NCI-H2227 (cell line): ENCODE results near the gene SCAMP3.
A peak's percentile ranks its signal among the peaks of the same experiment; 100 is the strongest.
"Not testable (repeated sequence)": the region's sequence is repeated elsewhere in the genome, so short reads cannot be mapped to it uniquely, and the experiment has no call there.

ENCODE experiments used
- DNase-seq: peaks from one replicate; lab custom pipeline; 2025; ENCODE audit not compliant: unreplicated experiment; lab: John Stamatoyannopoulos, UW

Gene SCAMP3

DNA sequence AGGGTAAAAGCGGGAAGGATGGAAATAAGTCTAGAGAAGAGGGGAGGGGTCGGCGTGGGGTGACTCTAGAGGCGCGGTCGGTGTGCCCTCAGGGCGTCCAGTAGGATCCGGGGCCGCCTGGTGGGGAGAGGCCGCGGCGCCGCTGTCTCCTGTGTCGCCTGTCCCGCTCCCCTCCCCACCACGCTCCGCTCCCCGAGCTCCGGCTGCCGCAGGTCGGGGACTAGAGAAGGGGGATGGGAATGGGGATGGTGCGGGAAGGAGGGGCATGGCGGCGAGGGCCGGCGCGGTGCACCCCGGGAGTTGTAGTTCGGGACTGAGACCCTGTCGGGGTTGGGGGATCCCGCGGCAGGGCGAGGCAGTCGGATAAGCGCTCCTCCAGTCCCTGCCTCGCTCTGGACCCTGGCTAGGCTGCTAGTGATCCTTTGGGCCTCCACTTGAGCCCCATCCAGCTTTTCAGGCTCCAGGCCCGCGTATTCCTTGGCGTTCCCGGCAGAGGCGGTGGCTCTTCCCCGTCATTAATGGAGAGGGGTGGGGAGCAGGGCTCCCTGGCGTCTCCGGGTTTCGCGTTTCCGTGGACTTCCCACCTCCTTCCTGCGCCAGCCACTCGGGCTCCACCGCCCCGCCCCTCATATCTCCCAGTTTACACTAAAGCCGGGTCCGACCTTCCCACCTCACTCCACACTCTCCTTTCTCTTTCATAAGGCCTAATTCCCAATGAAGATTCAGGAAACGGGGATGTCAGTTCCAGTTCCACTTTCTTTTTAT, 6.7 kb downstream of the SCAMP3 start, which contains the start of gene ENTREP3:
Gene ENTREP3, minus strand, starts transcription at position 241 of the 765 bp plus-strand sequence. CDS start 606 bp downstream, outside the sequence.
- peak; percentile 91 for DNase-seq

GRCh38 chr1:155254714-155255242, 7.4 kb downstream of the SCAMP3 start:
- peak; percentile 55 for DNase-seq

- DNase-seq: no peak
Measured at GRCh38 chr1:155254228-155254713, 7.9 kb downstream of the SCAMP3 start.

- no peak for DNase-seq
Measured at GRCh38 chr1:155253797-155254196, 8.4 kb downstream of the SCAMP3 start.

DNA sequence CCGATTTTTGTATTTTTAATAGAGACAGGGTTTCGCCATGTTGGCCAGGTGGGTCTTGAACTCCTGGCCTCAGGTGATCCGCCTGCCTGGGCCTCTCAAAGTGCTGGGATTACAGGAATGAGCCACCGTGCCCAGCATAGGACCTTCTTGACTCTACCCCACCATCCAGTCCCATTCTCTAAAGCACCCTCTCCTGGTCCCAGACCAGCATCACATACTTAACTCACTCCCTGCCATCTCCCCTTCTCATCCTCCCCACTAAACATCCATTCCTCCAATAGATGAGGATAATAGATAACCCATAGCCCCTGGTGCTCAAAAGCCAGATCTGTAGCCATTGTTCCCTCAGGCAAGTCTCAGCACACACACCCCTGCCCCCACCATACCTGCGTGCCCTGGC, 9.0 kb downstream of the SCAMP3 start:
- DNase-seq: no peak

DNA sequence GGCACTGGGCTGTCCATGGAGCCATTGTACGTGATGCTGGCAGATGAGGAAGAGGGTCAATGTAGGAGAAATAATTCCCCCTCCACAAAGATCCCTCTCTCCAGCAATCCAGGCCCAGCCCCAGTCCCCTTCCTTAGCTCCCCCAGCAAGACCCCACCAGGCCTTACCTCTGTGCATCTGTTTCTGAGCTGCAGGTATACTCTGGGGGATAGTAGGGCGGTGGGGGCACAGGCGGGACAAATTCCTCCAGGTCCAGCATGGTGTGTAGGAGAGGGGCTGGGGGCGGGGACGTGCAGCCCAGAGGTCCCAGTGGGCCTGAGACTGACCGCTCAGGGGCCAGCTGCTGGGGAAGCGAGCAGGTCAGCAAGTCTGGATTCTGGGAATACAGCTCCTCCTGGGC, 10.6 kb downstream of the SCAMP3 start:
- DNase-seq: no peak

GRCh38 chr1:155250633-155251449, 11.3 kb downstream of the SCAMP3 start:
- DNase-seq: peak; percentile 95

GRCh38 chr1:155250246-155250632, 11.9 kb downstream of the SCAMP3 start:
- DNase-seq: no peak

- DNase-seq: no peak
Measured at GRCh38 chr1:155247667-155248553, 14.2 kb downstream of the SCAMP3 start.

- DNase-seq: not testable (repeated sequence)
Measured at GRCh38 chr1:155246796-155247195, 15.4 kb downstream of the SCAMP3 start.

DNA sequence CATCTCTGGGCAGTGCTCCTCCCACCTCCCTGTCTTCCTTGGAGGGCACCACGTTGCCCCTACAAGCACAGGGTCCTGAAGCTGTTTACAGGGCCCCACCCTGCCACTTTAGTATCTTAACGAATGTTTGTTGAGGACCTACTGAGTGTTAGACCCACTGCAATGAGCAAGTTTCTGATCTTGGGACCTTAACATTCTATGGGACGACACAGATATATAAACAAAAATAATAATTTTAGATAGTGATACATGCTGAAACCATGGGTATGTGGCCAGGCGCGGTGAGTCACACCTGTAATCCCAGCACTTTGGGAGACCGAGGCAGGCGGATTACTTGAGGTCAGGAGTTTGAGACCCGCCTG, 17.0 kb downstream of the SCAMP3 start:
- no peak for DNase-seq

GRCh38 chr1:155244368-155245162, 17.6 kb downstream of the SCAMP3 start:
- DNase-seq: peak; percentile 99

DNA sequence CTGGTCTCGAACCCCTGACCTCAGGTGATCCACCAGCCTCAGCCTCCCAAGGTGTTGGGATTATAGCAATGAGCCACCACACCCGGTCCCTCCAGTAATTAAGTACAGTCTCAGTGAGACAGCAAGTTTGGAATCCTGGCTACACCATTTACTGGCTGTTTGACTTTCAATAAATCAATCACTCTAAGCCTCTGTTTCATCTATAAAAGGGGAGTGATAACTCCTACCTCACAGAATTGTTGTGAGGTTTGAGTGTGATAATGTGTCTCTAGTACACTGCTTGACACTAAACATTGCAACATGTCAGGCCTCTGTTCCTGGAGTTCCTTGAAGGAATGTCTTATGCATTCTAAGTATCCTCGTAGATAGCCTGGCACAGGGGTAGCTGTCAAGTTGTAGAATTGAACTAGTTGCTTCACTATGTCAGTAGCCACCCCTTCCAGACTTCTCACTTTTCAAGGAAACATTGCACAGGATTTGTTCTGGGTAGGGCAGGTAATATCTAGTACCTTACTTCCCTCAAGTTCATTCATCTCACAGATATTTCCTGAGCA, 19.3 kb downstream of the SCAMP3 start:
- DNase-seq: no peak

- no peak for DNase-seq
Measured at GRCh38 chr1:155241841-155242264, 20.3 kb downstream of the SCAMP3 start.

DNA sequence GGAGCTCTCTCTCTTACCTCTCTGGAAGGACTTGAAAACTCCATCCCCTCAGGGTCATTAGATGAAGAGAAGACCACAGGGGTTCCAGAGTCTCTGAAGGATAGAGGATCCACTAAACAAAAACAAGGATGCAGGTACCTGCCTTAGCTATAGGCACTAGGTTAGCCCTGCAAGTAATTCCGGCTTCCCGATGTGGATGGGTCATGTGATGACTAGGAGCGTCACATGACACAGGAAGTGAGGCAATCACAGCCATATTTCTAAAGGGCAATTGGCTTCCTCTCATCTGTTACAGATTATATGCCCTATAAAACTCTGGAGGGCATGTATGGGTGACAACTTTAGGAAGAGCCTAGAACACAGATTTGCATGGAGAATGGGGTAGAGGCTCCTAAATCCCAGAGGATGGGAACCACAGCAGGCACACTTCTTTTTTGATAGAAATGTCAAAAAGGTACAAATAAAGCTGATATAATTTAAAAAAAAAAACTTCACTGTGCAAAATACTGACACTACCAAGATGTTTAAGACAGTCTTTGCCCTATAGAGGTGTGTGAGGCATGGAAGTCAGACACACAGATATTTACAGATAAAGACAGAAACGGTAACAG, 21.0 kb downstream of the SCAMP3 start:
- peak; percentile 86 for DNase-seq

DNA sequence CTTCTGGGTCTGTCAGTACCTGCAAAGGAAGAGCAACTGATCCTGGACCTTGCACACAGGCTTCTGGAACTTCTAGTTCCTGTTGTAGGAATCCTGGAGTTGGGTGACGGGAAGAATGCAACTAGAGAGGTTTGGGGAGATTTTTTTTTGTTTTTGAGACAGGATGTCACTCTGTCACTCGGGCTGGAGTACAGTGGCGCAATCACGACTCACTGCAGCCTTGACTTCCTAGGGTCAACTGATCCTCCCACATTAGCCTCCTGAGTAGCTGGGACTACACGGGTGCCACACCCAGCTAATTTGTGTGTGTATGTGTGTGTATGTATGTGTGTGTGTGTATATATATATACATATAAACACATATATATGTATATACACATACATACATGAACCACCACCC, 25.7 kb downstream of the SCAMP3 start:
- no peak for DNase-seq

DNA sequence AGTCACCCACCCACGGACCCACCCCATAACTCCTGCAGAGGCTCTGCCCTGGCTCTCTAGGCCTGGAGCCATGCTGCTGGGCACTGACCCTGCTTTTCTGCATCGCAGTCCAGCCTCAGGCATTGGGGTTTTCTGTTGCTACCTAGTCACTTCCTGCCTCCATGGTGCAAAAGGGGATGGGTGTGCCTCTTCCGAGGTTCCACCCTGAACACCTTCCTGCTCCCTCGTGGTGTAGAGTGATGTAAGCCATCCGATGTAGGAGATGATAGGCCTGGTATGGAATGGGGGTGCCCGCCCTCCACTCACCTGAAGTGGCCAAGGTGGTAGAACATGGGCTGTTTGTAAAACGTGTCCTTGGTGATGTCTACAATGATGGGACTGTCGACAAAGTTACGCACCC, 26.8 kb downstream of the SCAMP3 start:
- not testable (repeated sequence) for DNase-seq

GRCh38 chr1:155233502-155233901, 28.7 kb downstream of the SCAMP3 start:
- not testable (repeated sequence) for DNase-seq
